ENCODE measurements around the gene CLDN5.

DNA sequence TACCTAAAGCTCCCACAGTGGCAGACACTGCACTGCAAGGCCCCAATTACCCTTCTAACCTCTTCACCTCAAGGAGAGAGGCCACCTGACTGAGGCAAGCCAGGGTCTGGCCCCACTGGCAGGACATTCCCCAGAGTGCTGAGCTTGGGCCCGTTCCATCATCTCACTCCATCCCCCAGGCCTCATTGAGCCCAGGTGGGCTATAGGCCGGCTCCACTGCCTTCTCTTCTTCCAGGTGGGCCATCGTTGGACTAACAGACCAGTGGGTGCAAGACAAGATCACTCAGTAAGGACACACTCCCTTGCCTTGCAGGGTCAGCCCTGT is 25.4 kb downstream of the CLDN5 start:
- TF ChIP-seq, protein P1, sequence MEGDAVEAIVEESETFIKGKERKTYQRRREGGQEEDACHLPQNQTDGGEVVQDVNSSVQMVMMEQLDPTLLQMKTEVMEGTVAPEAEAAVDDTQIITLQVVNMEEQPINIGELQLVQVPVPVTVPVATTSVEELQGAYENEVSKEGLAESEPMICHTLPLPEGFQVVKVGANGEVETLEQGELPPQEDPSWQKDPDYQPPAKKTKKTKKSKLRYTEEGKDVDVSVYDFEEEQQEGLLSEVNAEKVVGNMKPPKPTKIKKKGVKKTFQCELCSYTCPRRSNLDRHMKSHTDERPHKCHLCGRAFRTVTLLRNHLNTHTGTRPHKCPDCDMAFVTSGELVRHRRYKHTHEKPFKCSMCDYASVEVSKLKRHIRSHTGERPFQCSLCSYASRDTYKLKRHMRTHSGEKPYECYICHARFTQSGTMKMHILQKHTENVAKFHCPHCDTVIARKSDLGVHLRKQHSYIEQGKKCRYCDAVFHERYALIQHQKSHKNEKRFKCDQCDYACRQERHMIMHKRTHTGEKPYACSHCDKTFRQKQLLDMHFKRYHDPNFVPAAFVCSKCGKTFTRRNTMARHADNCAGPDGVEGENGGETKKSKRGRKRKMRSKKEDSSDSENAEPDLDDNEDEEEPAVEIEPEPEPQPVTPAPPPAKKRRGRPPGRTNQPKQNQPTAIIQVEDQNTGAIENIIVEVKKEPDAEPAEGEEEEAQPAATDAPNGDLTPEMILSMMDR (conservative IDR thresholded peaks at IDR 0.05; ENCODE audit: low read length): no peak
- TF ChIP-seq EZH2phosphoT487 (IDR thresholded peaks at IDR 0.05; ENCODE audit: borderline replicate concordance, low read depth, low read length): no peak

Measured in OCI-LY7 (cell line).